Measurements from ENCODE around the gene MEGF10. TPM values are rescaled to one million over a fixed set of nuclear protein-coding genes. Genes with fewer than 3 reads are reported as not detected.

Gene MEGF10
- not detected in 5 replicates for total RNA-seq (2022; extraction: Qiagen RNA extraction; ENCODE audit: low read depth)

GRCh38 chr5:127290019-127290945, at the start of gene MEGF10:
Gene MEGF10 (plus strand): TSS chr5:127290796. CDS start chr5:127331309, 40,513 bp downstream.

Other genes with a start within 250 kb of the MEGF10 start
- 2.4 to 6.2 TPM (median 4.0 TPM) in 5 replicates for gene C5orf63, start 217.3 kb upstream of the MEGF10 start, total RNA-seq (2022; extraction: Qiagen RNA extraction; ENCODE audit: low read depth)
- gene PRRC1, start 226.8 kb downstream of the MEGF10 start, total RNA-seq (2022; extraction: Qiagen RNA extraction; ENCODE audit: low read depth): 36.1 to 56.1 TPM (median 47.3 TPM) in 5 replicates